ENCODE results near the gene UROD. TPM values are rescaled to one million over a fixed set of nuclear protein-coding genes. Genes with fewer than 3 reads are reported as not detected.

Gene UROD
- polyA plus RNA-seq, 1 donor from 2014 or later = 96.9 TPM

- Histone ChIP-seq H3K9me3 (ENCODE audit: low read length) (no peaks in the 10 kb centered on the region), H4K20me1 (ENCODE audit: insufficient read depth) (no peaks in the 10 kb centered on the region), H3K9me2 (ENCODE audit: insufficient read depth, low read length) (no peaks in the 10 kb centered on the region), H3K4me2 (ENCODE audit: low read length) (no peak overlapping the region), H2AFZ (ENCODE audit: low read depth, low read length) (no peak overlapping the region), H3K27me3 (ENCODE audit: insufficient read depth, low read depth, low read length) (no peaks in the 10 kb centered on the region), H3F3A (ENCODE audit: insufficient read depth, low read length, poor library complexity, severe bottlenecking) (no peaks in the 10 kb centered on the region), H3K36me3 (ENCODE audit: insufficient read depth, low read length) (peaks cover 10% of the 10 kb centered on the region), H3K4me3 (ENCODE audit: low read length) (no peak overlapping the region), H3K79me2 (replicated peaks; ENCODE audit: insufficient read depth, low read length) (no peaks in the 10 kb centered on the region), H3K27ac (ENCODE audit: low read length) (no peak overlapping the region), H3K9ac (ENCODE audit: low read length) (no peak overlapping the region)
- TF ChIP-seq MXI1 (conservative IDR thresholded peaks at IDR 0.05; ENCODE audit: poor library complexity, severe bottlenecking) = no peak
- no peak for TF ChIP-seq EP300 (conservative IDR thresholded peaks at IDR 0.05; ENCODE audit: poor library complexity, severe bottlenecking)
- TF ChIP-seq TAF1 (IDR thresholded peaks at IDR 0.05; ENCODE audit: low read depth) = no peak
Observed at GRCh38 chr1:45038240-45038639, 26.2 kb downstream of the UROD start.

GRCh38 chr1:45038661-45039364 is 26.8 kb downstream of the UROD start:
- no peak overlapping the region for H3K9ac ChIP-seq (ENCODE audit: low read length)
- H3K4me2 ChIP-seq (ENCODE audit: low read length) = no peak overlapping the region
- no peaks in the 10 kb centered on the region for H3K9me3 ChIP-seq (ENCODE audit: low read length)

More at GRCh38 chr1:45038661-45039364, 26.8 kb downstream of the UROD start:
- Histone ChIP-seq H3F3A (ENCODE audit: insufficient read depth, low read length, poor library complexity, severe bottlenecking) (no peaks in the 10 kb centered on the region), H3K36me3 (ENCODE audit: insufficient read depth, low read length) (peaks cover 14% of the 10 kb centered on the region), H3K27me3 (ENCODE audit: insufficient read depth, low read depth, low read length) (no peaks in the 10 kb centered on the region), H2AFZ (ENCODE audit: low read depth, low read length) (no peak overlapping the region), H3K79me2 (replicated peaks; ENCODE audit: insufficient read depth, low read length) (no peaks in the 10 kb centered on the region), H3K4me3 (ENCODE audit: low read length) (no peak overlapping the region), H3K9me2 (ENCODE audit: insufficient read depth, low read length) (no peaks in the 10 kb centered on the region), H3K27ac (ENCODE audit: low read length) (no peak overlapping the region), H4K20me1 (ENCODE audit: insufficient read depth) (no peaks in the 10 kb centered on the region)
- TF ChIP-seq CTCF (IDR thresholded peaks at IDR 0.05; ENCODE audit: poor library complexity, severe bottlenecking) = no peak
- no peak for TF ChIP-seq POLR2AphosphoS5 (IDR thresholded peaks at IDR 0.05)
- no peak for TF ChIP-seq REST (IDR thresholded peaks at IDR 0.05; ENCODE audit: borderline replicate concordance)
- no peak for TF ChIP-seq MXI1 (conservative IDR thresholded peaks at IDR 0.05; ENCODE audit: poor library complexity, severe bottlenecking)
- TF ChIP-seq EZH2 (IDR thresholded peaks at IDR 0.05; ENCODE audit: borderline replicate concordance, insufficient read depth, low read length, poor library complexity, severe bottlenecking) = no peak
- TF ChIP-seq SMC3 (conservative IDR thresholded peaks at IDR 0.05; ENCODE audit: poor library complexity) = no peak
- TF ChIP-seq EP300 (conservative IDR thresholded peaks at IDR 0.05; ENCODE audit: poor library complexity, severe bottlenecking) = no peak
- TF ChIP-seq TAF1 (IDR thresholded peaks at IDR 0.05; ENCODE audit: low read depth) = no peak

All from neural cell (in vitro differentiated cells).